Measurements from ENCODE around the gene TMEM154.

TMEM154 gene

GRCh38 chr4:152655272-152656129, 24.3 kb downstream of the TMEM154 start:
- Histone ChIP-seq H3K9me3 (ENCODE audit: control insufficient read depth in 5 of 5, low read length in 5 of 5) (peaks cover 7 to 17% (median 12%) of the 10 kb centered on the region in 5 donors), H3K4me3 (ENCODE audit: low read depth in 1 of 5, low read length in 5 of 5) (no peak overlapping the region), H3K9ac (ENCODE audit: low read length in 5 of 5) (no peak overlapping the region), H3K27me3 (ENCODE audit: control insufficient read depth in 5 of 5, insufficient read depth in 4 of 5, low read length in 5 of 5) (no peaks in the 10 kb centered on the region), H3K27ac (ENCODE audit: low read depth, low read length) (no peak overlapping the region), H3K36me3 (ENCODE audit: control insufficient read depth in 5 of 5, insufficient read depth in 5 of 5, low read length in 5 of 5) (no peaks in the 10 kb centered on the region), H3K4me1 (ENCODE audit: control insufficient read depth in 5 of 5, insufficient read depth in 5 of 5, low read length in 5 of 5) (no peaks in the 10 kb centered on the region)

GRCh38 chr4:152652102-152652501, 27.7 kb downstream of the TMEM154 start:
- Histone ChIP-seq H3K4me3 (ENCODE audit: low read depth in 1 of 5, low read length in 5 of 5) (no peak overlapping the region), H3K36me3 (ENCODE audit: control insufficient read depth in 5 of 5, insufficient read depth in 5 of 5, low read length in 5 of 5) (no peaks in the 10 kb centered on the region), H3K9ac (ENCODE audit: low read length in 5 of 5) (no peak overlapping the region), H3K9me3 (ENCODE audit: control insufficient read depth in 5 of 5, low read length in 5 of 5) (peaks cover 0 to 8% (median 4%) of the 10 kb centered on the region in 5 donors), H3K27me3 (ENCODE audit: control insufficient read depth in 5 of 5, insufficient read depth in 4 of 5, low read length in 5 of 5) (no peaks in the 10 kb centered on the region), H3K27ac (ENCODE audit: low read depth, low read length) (no peak overlapping the region), H3K4me1 (ENCODE audit: control insufficient read depth in 5 of 5, insufficient read depth in 5 of 5, low read length in 5 of 5) (no peaks in the 10 kb centered on the region)

GRCh38 chr4:152651473-152652060, 28.2 kb downstream of the TMEM154 start:
- Histone ChIP-seq H3K9me3 (ENCODE audit: control insufficient read depth in 5 of 5, low read length in 5 of 5) (peaks cover 0 to 6% (median under 1%) of the 10 kb centered on the region in 5 donors), H3K27ac (ENCODE audit: low read depth, low read length) (no peak overlapping the region), H3K4me1 (ENCODE audit: control insufficient read depth in 5 of 5, insufficient read depth in 5 of 5, low read length in 5 of 5) (no peaks in the 10 kb centered on the region), H3K27me3 (ENCODE audit: control insufficient read depth in 5 of 5, insufficient read depth in 4 of 5, low read length in 5 of 5) (no peaks in the 10 kb centered on the region), H3K9ac (ENCODE audit: low read length in 5 of 5) (no peak overlapping the region), H3K4me3 (ENCODE audit: low read depth in 1 of 5, low read length in 5 of 5) (no peak overlapping the region), H3K36me3 (ENCODE audit: control insufficient read depth in 5 of 5, insufficient read depth in 5 of 5, low read length in 5 of 5) (no peaks in the 10 kb centered on the region)

- Histone ChIP-seq H3K27me3 (ENCODE audit: control insufficient read depth in 5 of 5, insufficient read depth in 4 of 5, low read length in 5 of 5) (no peaks in the 10 kb centered on the region), H3K27ac (ENCODE audit: low read depth, low read length) (no peak overlapping the region), H3K36me3 (ENCODE audit: control insufficient read depth in 5 of 5, insufficient read depth in 5 of 5, low read length in 5 of 5) (no peaks in the 10 kb centered on the region), H3K4me3 (ENCODE audit: low read depth in 1 of 5, low read length in 5 of 5) (no peak overlapping the region), H3K9me3 (ENCODE audit: control insufficient read depth in 5 of 5, low read length in 5 of 5) (no peaks in the 10 kb centered on the region), H3K4me1 (ENCODE audit: control insufficient read depth in 5 of 5, insufficient read depth in 5 of 5, low read length in 5 of 5) (peaks cover 0 to 5% (median 0%) of the 10 kb centered on the region in 5 donors), H3K9ac (ENCODE audit: low read length in 5 of 5) (no peak overlapping the region)
Observed at GRCh38 chr4:152646221-152646620, 33.6 kb downstream of the TMEM154 start.

GRCh38 chr4:152644130-152644529, 35.7 kb downstream of the TMEM154 start:
- Histone ChIP-seq H3K36me3 (ENCODE audit: control insufficient read depth in 5 of 5, insufficient read depth in 5 of 5, low read length in 5 of 5) (no peaks in the 10 kb centered on the region), H3K4me3 (ENCODE audit: low read depth in 1 of 5, low read length in 5 of 5) (no peak overlapping the region), H3K27me3 (ENCODE audit: control insufficient read depth in 5 of 5, insufficient read depth in 4 of 5, low read length in 5 of 5) (no peaks in the 10 kb centered on the region), H3K9ac (ENCODE audit: low read length in 5 of 5) (no peak overlapping the region), H3K27ac (ENCODE audit: low read depth, low read length) (no peak overlapping the region), H3K9me3 (ENCODE audit: control insufficient read depth in 5 of 5, low read length in 5 of 5) (no peaks in the 10 kb centered on the region), H3K4me1 (ENCODE audit: control insufficient read depth in 5 of 5, insufficient read depth in 5 of 5, low read length in 5 of 5) (peaks cover 0 to 5% (median 0%) of the 10 kb centered on the region in 5 donors)

- no peak overlapping the region for H3K4me3 ChIP-seq (ENCODE audit: low read depth in 1 of 5, low read length in 5 of 5)
- no peaks in the 10 kb centered on the region for H3K36me3 ChIP-seq (ENCODE audit: control insufficient read depth in 5 of 5, insufficient read depth in 5 of 5, low read length in 5 of 5)
- no peak overlapping the region for H3K9ac ChIP-seq (ENCODE audit: low read length in 5 of 5)
- H3K9me3 ChIP-seq (ENCODE audit: control insufficient read depth in 5 of 5, low read length in 5 of 5) = no peaks in the 10 kb centered on the region
- no peaks in the 10 kb centered on the region for H3K27me3 ChIP-seq (ENCODE audit: control insufficient read depth in 5 of 5, insufficient read depth in 4 of 5, low read length in 5 of 5)
- peaks cover 0 to 5% (median 0%) of the 10 kb centered on the region in 5 donors for H3K4me1 ChIP-seq (ENCODE audit: control insufficient read depth in 5 of 5, insufficient read depth in 5 of 5, low read length in 5 of 5)
- H3K27ac ChIP-seq (ENCODE audit: low read depth, low read length) = no peak overlapping the region
Observed at GRCh38 chr4:152643153-152644035, 36.4 kb downstream of the TMEM154 start.

- Histone ChIP-seq H3K4me1 (ENCODE audit: control insufficient read depth in 5 of 5, insufficient read depth in 5 of 5, low read length in 5 of 5) (peaks cover 0 to 5% (median 0%) of the 10 kb centered on the region in 5 donors), H3K27me3 (ENCODE audit: control insufficient read depth in 5 of 5, insufficient read depth in 4 of 5, low read length in 5 of 5) (no peaks in the 10 kb centered on the region), H3K27ac (ENCODE audit: low read depth, low read length) (no peak overlapping the region)
Observed at GRCh38 chr4:152640058-152640921, 39.5 kb downstream of the TMEM154 start.

GRCh38 chr4:152635851-152636250, 43.9 kb downstream of the TMEM154 start:
- Histone ChIP-seq H3K4me3 (ENCODE audit: low read depth in 1 of 5, low read length in 5 of 5) (no peak overlapping the region), H3K4me1 (ENCODE audit: control insufficient read depth in 5 of 5, insufficient read depth in 5 of 5, low read length in 5 of 5) (no peaks in the 10 kb centered on the region), H3K27ac (ENCODE audit: low read depth, low read length) (no peak overlapping the region)

More at GRCh38 chr4:152640058-152640921, 39.5 kb downstream of the TMEM154 start:
- Histone ChIP-seq H3K4me3 (ENCODE audit: low read depth in 1 of 5, low read length in 5 of 5) (no peak overlapping the region), H3K9ac (ENCODE audit: low read length in 5 of 5) (no peak overlapping the region), H3K9me3 (ENCODE audit: control insufficient read depth in 5 of 5, low read length in 5 of 5) (no peaks in the 10 kb centered on the region), H3K36me3 (ENCODE audit: control insufficient read depth in 5 of 5, insufficient read depth in 5 of 5, low read length in 5 of 5) (no peaks in the 10 kb centered on the region)

GRCh38 chr4:152634110-152634760, 45.6 kb downstream of the TMEM154 start:
- Histone ChIP-seq H3K4me1 (ENCODE audit: control insufficient read depth in 5 of 5, insufficient read depth in 5 of 5, low read length in 5 of 5) (no peaks in the 10 kb centered on the region), H3K9me3 (ENCODE audit: control insufficient read depth in 5 of 5, low read length in 5 of 5) (no peaks in the 10 kb centered on the region), H3K27me3 (ENCODE audit: control insufficient read depth in 5 of 5, insufficient read depth in 4 of 5, low read length in 5 of 5) (no peaks in the 10 kb centered on the region), H3K27ac (ENCODE audit: low read depth, low read length) (no peak overlapping the region), H3K4me3 (ENCODE audit: low read depth in 1 of 5, low read length in 5 of 5) (no peak overlapping the region), H3K36me3 (ENCODE audit: control insufficient read depth in 5 of 5, insufficient read depth in 5 of 5, low read length in 5 of 5) (no peaks in the 10 kb centered on the region), H3K9ac (ENCODE audit: low read length in 5 of 5) (no peak overlapping the region)

More at GRCh38 chr4:152635851-152636250, 43.9 kb downstream of the TMEM154 start:
- H3K9me3 ChIP-seq (ENCODE audit: control insufficient read depth in 5 of 5, low read length in 5 of 5) = no peaks in the 10 kb centered on the region
- H3K36me3 ChIP-seq (ENCODE audit: control insufficient read depth in 5 of 5, insufficient read depth in 5 of 5, low read length in 5 of 5) = no peaks in the 10 kb centered on the region
- H3K27me3 ChIP-seq (ENCODE audit: control insufficient read depth in 5 of 5, insufficient read depth in 4 of 5, low read length in 5 of 5) = no peaks in the 10 kb centered on the region
- H3K9ac ChIP-seq (ENCODE audit: low read length in 5 of 5) = no peak overlapping the region

All from subcutaneous abdominal adipose tissue (tissue), 5 donors.